NCI-H2196 (cell line): Measurements from ENCODE around the gene VGLL2.

Experiments used
- DNase-seq: peaks from one replicate; lab custom pipeline; 2025; ENCODE audit not compliant: unreplicated experiment; lab: John Stamatoyannopoulos, UW

The VGLL2 gene

GRCh38 chr6:117267766-117268534, 2.6 kb downstream of the VGLL2 start:
- no peak for DNase-seq

GRCh38 chr6:117268924-117269323, 3.6 kb downstream of the VGLL2 start:
- DNase-seq: no peak

GRCh38 chr6:117269638-117270054, 4.3 kb downstream of the VGLL2 start:
- DNase-seq: no peak

GRCh38 chr6:117270055-117270842, 4.9 kb downstream of the VGLL2 start:
- DNase-seq: no peak

- no peak for DNase-seq
These were observed 5.6 kb downstream of the VGLL2 start for GRCh38 chr6:117270843-117271507.

- DNase-seq: no peak
These were observed 6.9 kb downstream of the VGLL2 start for GRCh38 chr6:117272032-117272866.

- DNase-seq: no peak
These were observed 7.5 kb downstream of the VGLL2 start for GRCh38 chr6:117272891-117273290.

GRCh38 chr6:117275205-117275604, 9.8 kb downstream of the VGLL2 start:
- no peak for DNase-seq

GRCh38 chr6:117275711-117276110, 10.4 kb downstream of the VGLL2 start:
- no peak for DNase-seq

- no peak for DNase-seq
These were observed 11.5 kb downstream of the VGLL2 start for GRCh38 chr6:117276778-117277316.

GRCh38 chr6:117280922-117281321, 15.6 kb downstream of the VGLL2 start:
- no peak for DNase-seq

- no peak for DNase-seq
These were observed 22.8 kb downstream of the VGLL2 start for GRCh38 chr6:117288083-117288715.

- DNase-seq: no peak
These were observed 25.0 kb downstream of the VGLL2 start for GRCh38 chr6:117290173-117290846.

GRCh38 chr6:117298941-117299340, 33.6 kb downstream of the VGLL2 start:
- no peak for DNase-seq

GRCh38 chr6:117303323-117303722, 38.0 kb downstream of the VGLL2 start:
- DNase-seq: no peak

GRCh38 chr6:117304446-117304845, 39.1 kb downstream of the VGLL2 start:
- DNase-seq: no peak

GRCh38 chr6:117306227-117306790, 41.0 kb downstream of the VGLL2 start:
- no peak for DNase-seq

GRCh38 chr6:117307655-117308054, 42.3 kb downstream of the VGLL2 start:
- DNase-seq: no peak

GRCh38 chr6:117309069-117309468, 43.7 kb downstream of the VGLL2 start:
- DNase-seq: no peak
